Neuronal stem cell (in vitro differentiated cells): ENCODE measurements around the gene USP24.

ENCODE experiments used
- DNase-seq: peaks from one replicate; pipeline ENCODE4 v3.0.0-alpha.2; 2013; ENCODE audit warnings: low spot score
- H2AFZ ChIP-seq: one replicate; pipeline ENCODE4 v1.6.1; 2013; ENCODE audit warnings: mild to moderate bottlenecking, low read length, inconsistent platforms
- H2AK5ac ChIP-seq: 2 replicates; pipeline ENCODE4 v1.6.1; 2013; ENCODE audit warnings: low read depth, mild to moderate bottlenecking, inconsistent platforms, low read length, moderate library complexity, mixed read lengths
- H2BK120ac ChIP-seq: 2 replicates; pipeline ENCODE4 v1.6.1; 2013; ENCODE audit warnings: low read depth, mild to moderate bottlenecking, inconsistent platforms, low read length, moderate library complexity, mixed read lengths
- H2BK12ac ChIP-seq: one replicate; pipeline ENCODE4 v1.6.1; 2013; ENCODE audit warnings: low read length, inconsistent platforms
- H2BK15ac ChIP-seq: 2 replicates; pipeline ENCODE4 v1.6.1; 2013; ENCODE audit warnings: mild to moderate bottlenecking, low read length, inconsistent platforms, mixed read lengths
- H2BK5ac ChIP-seq: one replicate; pipeline ENCODE4 v1.6.1; 2013; ENCODE audit warnings: inconsistent platforms, mild to moderate bottlenecking, low read length, moderate library complexity
- H3K14ac ChIP-seq: one replicate; pipeline ENCODE4 v1.6.1; 2013; ENCODE audit warnings: low read length, inconsistent platforms
- H3K18ac ChIP-seq: 2 replicates; pipeline ENCODE4 v1.6.1; 2013; ENCODE audit warnings: low read length, inconsistent platforms
- H3K23ac ChIP-seq: 2 replicates; pipeline ENCODE4 v1.6.1; 2013; ENCODE audit warnings: low read depth, mild to moderate bottlenecking, mixed read lengths, low read length, inconsistent platforms; ENCODE audit not compliant: poor library complexity
- H3K27ac ChIP-seq: replicated peaks from 3 replicates; pipeline ENCODE4 v1.5.1; 2013; ENCODE audit warnings: low read length, inconsistent platforms
- H3K27me3 ChIP-seq, 3 experiments: 2 replicates each; pipeline ENCODE4 v1.6.1; 2013; ENCODE audit warnings: low read length in 3 of 3, mild to moderate bottlenecking in 2 of 3, inconsistent platforms in 1 of 3, low read depth in 1 of 3, mixed read lengths in 1 of 3, moderate library complexity in 1 of 3; ENCODE audit not compliant: control insufficient read depth in 3 of 3, insufficient read depth in 3 of 3
- H3K36me3 ChIP-seq, 2 donors: replicated peaks in 1 of 2; 2 replicates each; pipeline ENCODE4 v1.6.1; 2013; ENCODE audit warnings: low read length in 2 of 2; ENCODE audit not compliant: control insufficient read depth in 2 of 2, insufficient read depth in 2 of 2
- H3K4ac ChIP-seq: 2 replicates; pipeline ENCODE4 v1.6.1; 2013; ENCODE audit warnings: inconsistent platforms, mild to moderate bottlenecking, low read length, moderate library complexity
- H3K4me1 ChIP-seq, 2 donors: 1 replicate in 1 of 2; 2 replicates in 1 of 2; pipeline ENCODE4 v1.6.1; 2013; ENCODE audit warnings: low read length in 2 of 2, low read depth in 1 of 2; ENCODE audit not compliant: control insufficient read depth in 2 of 2, insufficient read depth in 1 of 2
- H3K4me2 ChIP-seq: one replicate; pipeline ENCODE4 v1.6.1; 2013; ENCODE audit warnings: mild to moderate bottlenecking, low read length, inconsistent platforms; ENCODE audit not compliant: insufficient read depth, poor library complexity, severe bottlenecking
- H3K4me3 ChIP-seq, 2 donors: 2 replicates each; pipeline ENCODE4 v1.5.1; 2013; ENCODE audit warnings: low read length in 2 of 2, mild to moderate bottlenecking in 2 of 2, inconsistent platforms in 1 of 2, moderate library complexity in 1 of 2
- H3K79me1 ChIP-seq: one replicate; pipeline ENCODE4 v1.6.1; 2013; ENCODE audit warnings: low read depth, mild to moderate bottlenecking, inconsistent platforms, low read length, moderate library complexity
- H3K9ac ChIP-seq: one replicate; pipeline ENCODE4 v1.6.1; 2013; ENCODE audit warnings: mild to moderate bottlenecking, low read depth, low read length, inconsistent platforms; ENCODE audit not compliant: poor library complexity
- H3K9me3 ChIP-seq, 2 donors: replicated peaks in 1 of 2; 2 replicates each; pipeline versions ENCODE3 to v1.6.1; 2013; ENCODE audit warnings: low read length in 2 of 2, mild to moderate bottlenecking in 2 of 2, inconsistent platforms in 1 of 2, low read depth in 1 of 2, mixed read lengths in 1 of 2, moderate library complexity in 1 of 2; ENCODE audit not compliant: control insufficient read depth in 2 of 2, insufficient read depth in 1 of 2
- H4K8ac ChIP-seq: one replicate; pipeline ENCODE4 v1.6.1; 2013; ENCODE audit warnings: low read depth, mild to moderate bottlenecking, inconsistent platforms, low read length, moderate library complexity
- H4K91ac ChIP-seq: one replicate; pipeline ENCODE4 v1.6.1; 2013; ENCODE audit warnings: low read length, low read depth, mild to moderate bottlenecking, inconsistent platforms; ENCODE audit not compliant: poor library complexity
- WGBS, 2 donors: extraction: QIAGEN DNeasy Blood & Tissue Kit; methylation state at CpG; one replicate each; pipeline ENCODE4 v1.1.7; 2013; ENCODE audit warnings: missing lambda C conversion rate in 2 of 2, mixed read lengths in 1 of 2; ENCODE audit not compliant: insufficient read length in 2 of 2, insufficient replicate concordance in 1 of 2; ENCODE audit errors: extremely low coverage in 2 of 2; 5-methylcytosine and 5-hydroxymethylcytosine counted together

Gene USP24

GRCh38 chr1:55243655-55244054 is 28.5 kb upstream of the USP24 start:
- H3K27ac ChIP-seq: no peak overlapping the region
- WGBS, 2 donors: no CpG with 5 or more reads among the region's 2 CpGs
- H3K9ac ChIP-seq: no peak overlapping the region
- H3K18ac ChIP-seq: no peak overlapping the region
- H3K36me3 ChIP-seq: no peaks in the 10 kb centered on the region
- no peak overlapping the region for H2BK12ac ChIP-seq
- H3K4ac ChIP-seq: no peak overlapping the region
- no peak overlapping the region for H2BK120ac ChIP-seq
- H2BK5ac ChIP-seq: no peak overlapping the region
- no peak overlapping the region for H2BK15ac ChIP-seq
- no peak overlapping the region for H4K91ac ChIP-seq
- H4K8ac ChIP-seq: no peak overlapping the region
- H2AFZ ChIP-seq: no peak overlapping the region
- H3K79me1 ChIP-seq: no peaks in the 10 kb centered on the region
- no peaks in the 10 kb centered on the region for H3K4me1 ChIP-seq
- H3K4me2 ChIP-seq: no peak overlapping the region
- H3K27me3 ChIP-seq: peaks cover 0 to 13% (median 0%) of the 10 kb centered on the region in 3 experiments
- H3K23ac ChIP-seq: no peak overlapping the region
- DNase-seq: no peak
- no peak overlapping the region for H2AK5ac ChIP-seq
- H3K4me3 ChIP-seq: no peak overlapping the region
- H3K14ac ChIP-seq: no peak overlapping the region
- H3K9me3 ChIP-seq: no peaks in the 10 kb centered on the region

GRCh38 chr1:55239548-55239947 is 24.4 kb upstream of the USP24 start:
- no peak overlapping the region for H3K23ac ChIP-seq
- peaks cover 0 to 4% (median 0%) of the 10 kb centered on the region in 3 experiments for H3K27me3 ChIP-seq
- no peak overlapping the region for H2BK12ac ChIP-seq
- no peaks in the 10 kb centered on the region for H3K36me3 ChIP-seq
- H3K4me1 ChIP-seq: no peaks in the 10 kb centered on the region
- H3K79me1 ChIP-seq: no peaks in the 10 kb centered on the region
- no CpG with 5 or more reads among the region's 2 CpGs for WGBS, 2 donors
- H2BK5ac ChIP-seq: no peak overlapping the region
- H2AK5ac ChIP-seq: no peak overlapping the region
- no peak overlapping the region for H3K27ac ChIP-seq
- H2AFZ ChIP-seq: no peak overlapping the region
- H4K91ac ChIP-seq: no peak overlapping the region
- H2BK120ac ChIP-seq: no peak overlapping the region
- H3K4me2 ChIP-seq: no peak overlapping the region
- no peaks in the 10 kb centered on the region for H3K9me3 ChIP-seq
- no peak overlapping the region for H3K4me3 ChIP-seq
- no peak overlapping the region for H4K8ac ChIP-seq
- H3K18ac ChIP-seq: no peak overlapping the region
- no peak overlapping the region for H3K4ac ChIP-seq
- H3K9ac ChIP-seq: no peak overlapping the region
- no peak overlapping the region for H2BK15ac ChIP-seq
- no peak for DNase-seq
- H3K14ac ChIP-seq: no peak overlapping the region

- Histone ChIP-seq H3K9me3 (no peaks in the 10 kb centered on the region), H3K23ac (no peak overlapping the region), H3K27me3 (no peaks in the 10 kb centered on the region), H2BK5ac (no peak overlapping the region), H2AFZ (no peak overlapping the region), H3K4me1 (no peaks in the 10 kb centered on the region), H2BK120ac (no peak overlapping the region), H3K27ac (no peak overlapping the region), H3K9ac (no peak overlapping the region), H3K4me3 (no peak overlapping the region), H4K91ac (no peak overlapping the region), H3K36me3 (no peaks in the 10 kb centered on the region), H2BK12ac (no peak overlapping the region), H3K14ac (no peak overlapping the region), H2AK5ac (no peak overlapping the region), H3K18ac (no peak overlapping the region), H3K4me2 (no peak overlapping the region), H2BK15ac (no peak overlapping the region), H3K4ac (no peak overlapping the region), H3K79me1 (no peaks in the 10 kb centered on the region), H4K8ac (no peak overlapping the region)
- no peak for DNase-seq
- WGBS, 2 donors: no CpG with 5 or more reads among the region's 4 CpGs
Observed at GRCh38 chr1:55235722-55236121, 20.6 kb upstream of the USP24 start.

- Histone ChIP-seq H2BK12ac (no peak overlapping the region), H3K4me1 (no peaks in the 10 kb centered on the region), H2AK5ac (no peak overlapping the region), H2BK120ac (no peak overlapping the region), H3K27me3 (no peaks in the 10 kb centered on the region), H3K36me3 (no peaks in the 10 kb centered on the region), H3K27ac (no peak overlapping the region), H3K18ac (no peak overlapping the region), H3K23ac (no peak overlapping the region), H3K9me3 (no peaks in the 10 kb centered on the region), H3K4me2 (no peak overlapping the region), H2AFZ (no peak overlapping the region), H4K91ac (no peak overlapping the region), H3K4ac (no peak overlapping the region), H3K4me3 (no peak overlapping the region), H4K8ac (no peak overlapping the region), H2BK15ac (no peak overlapping the region), H3K79me1 (no peaks in the 10 kb centered on the region), H2BK5ac (no peak overlapping the region), H3K14ac (no peak overlapping the region), H3K9ac (no peak overlapping the region)
- no peak for DNase-seq
- no CpG with 5 or more reads among the region's 3 CpGs for WGBS, 2 donors
Observed at GRCh38 chr1:55234016-55234415, 18.9 kb upstream of the USP24 start.
